HS-27A (cell line): ENCODE data around the gene LCN12.

Experiments
- DNase-seq: peaks from one replicate; pipeline ENCODE4 v3.0.0-alpha.2; 2012; ENCODE audit warnings: low read depth, missing footprints

Gene LCN12

GRCh38 chr9:136951541-136952320 lies at the start of gene LCN12:
LCN12 (plus strand) TSS chr9:136952273; CDS start chr9:136952328, 55 bp downstream.
- DNase-seq: no peak

DNA sequence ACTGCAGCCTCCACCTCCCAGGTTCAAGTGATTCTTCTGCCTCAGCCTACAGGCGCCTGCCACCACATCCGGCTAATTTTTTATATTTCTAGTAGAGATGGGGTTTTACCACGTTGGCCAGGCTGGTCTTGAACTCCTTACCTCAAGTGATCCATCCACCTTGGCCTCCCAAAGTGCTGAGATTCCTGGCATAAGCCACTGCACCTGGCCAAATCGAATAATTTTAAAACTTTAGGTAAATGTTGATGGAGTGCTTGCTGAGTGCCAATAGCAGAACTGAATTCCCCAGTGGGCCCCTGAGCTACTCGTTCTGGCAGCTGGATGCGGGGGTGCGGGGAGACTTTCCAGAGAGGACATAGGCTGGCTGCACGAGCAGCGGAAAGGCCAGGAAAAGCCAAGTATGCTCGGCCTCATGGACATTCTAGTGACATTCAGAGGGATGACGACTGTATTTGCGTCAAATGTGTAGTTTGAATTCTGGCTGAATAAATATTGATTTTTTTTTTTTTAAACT lies 49.0 kb upstream of the LCN12 start:
- DNase-seq: no peak

GRCh38 chr9:136906266-136906665 lies 45.8 kb upstream of the LCN12 start:
- no peak for DNase-seq

DNA sequence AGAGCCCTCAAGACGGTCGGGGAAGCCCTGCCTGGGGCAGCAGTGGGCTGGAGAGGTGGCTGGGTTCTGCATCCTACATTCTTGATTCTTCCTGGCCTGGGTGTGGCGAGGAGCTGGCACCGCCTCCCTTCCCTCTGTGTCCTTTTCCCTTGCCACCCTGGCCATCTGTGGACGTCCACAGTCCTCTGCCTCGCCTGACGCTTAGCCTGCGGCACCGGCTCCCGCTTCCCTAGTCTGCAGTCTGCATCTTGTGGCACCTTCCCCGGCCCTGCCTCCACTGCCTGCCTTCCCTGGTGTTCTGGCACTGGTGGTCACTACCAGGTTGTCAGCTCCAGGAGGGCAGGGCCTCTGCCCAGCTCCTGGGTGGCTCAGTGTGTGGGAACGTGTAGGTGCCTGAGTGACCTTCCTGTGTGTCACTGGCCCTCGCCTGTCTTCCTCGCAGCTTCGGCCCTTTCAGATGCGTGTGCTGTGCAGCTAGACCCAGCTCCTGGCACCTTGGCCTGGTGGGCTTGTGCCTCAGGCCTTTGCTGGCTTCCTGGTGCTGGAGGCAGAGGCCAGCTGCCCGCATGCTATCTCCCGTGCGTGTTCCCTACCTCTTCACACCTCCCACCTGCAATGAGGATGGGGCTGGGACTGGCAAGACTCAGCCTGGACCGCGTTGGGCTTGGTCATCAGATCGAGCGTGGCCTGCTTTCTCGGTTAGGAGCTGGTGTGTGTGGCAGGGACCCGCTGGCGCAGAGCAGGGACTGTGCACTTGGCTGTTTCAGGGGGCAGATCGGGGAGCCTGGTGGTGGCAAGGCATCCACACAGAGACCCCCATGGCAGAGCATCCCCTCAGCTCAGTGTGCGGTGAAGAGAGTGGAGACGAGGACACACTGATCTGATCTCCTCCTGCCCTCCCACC lies 44.8 kb upstream of the LCN12 start:
- DNase-seq: no peak

DNA sequence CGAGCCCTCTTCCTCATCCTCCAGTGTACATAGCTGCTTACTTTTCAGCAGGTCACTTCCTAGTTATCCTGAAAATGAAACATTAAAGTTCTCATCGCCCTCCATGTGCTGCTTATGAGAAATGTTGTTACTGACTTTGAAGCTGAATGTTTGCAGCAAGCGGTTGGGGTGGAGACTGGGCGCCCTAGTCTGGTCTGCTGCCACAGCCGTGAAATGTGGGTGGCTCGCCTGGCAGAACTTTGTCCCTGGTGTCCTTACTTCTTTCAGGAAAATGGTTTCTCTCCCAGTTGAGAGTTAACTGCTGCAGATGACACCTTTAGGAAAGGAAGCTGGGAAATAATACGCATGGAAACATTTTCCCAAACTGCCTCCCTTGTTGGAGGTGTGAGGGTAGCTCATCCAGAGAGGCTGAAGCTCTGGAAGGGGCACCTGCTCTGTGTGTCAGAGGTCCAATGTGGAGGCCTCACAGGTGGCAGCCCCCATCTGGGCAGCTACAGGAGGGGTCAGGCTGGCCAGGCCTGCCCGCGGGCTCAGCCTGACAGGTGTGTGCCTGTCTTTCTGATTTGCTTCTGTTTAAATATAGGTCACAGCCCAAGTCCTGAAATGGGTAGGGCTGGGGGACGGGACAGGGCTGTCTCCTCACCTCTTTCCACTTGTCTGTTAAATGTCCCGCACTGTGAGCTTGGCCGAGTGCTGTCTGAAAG lies 41.7 kb upstream of the LCN12 start:
- DNase-seq: no peak

GRCh38 chr9:136910901-136911245 lies 41.2 kb upstream of the LCN12 start:
- DNase-seq: no peak

DNA sequence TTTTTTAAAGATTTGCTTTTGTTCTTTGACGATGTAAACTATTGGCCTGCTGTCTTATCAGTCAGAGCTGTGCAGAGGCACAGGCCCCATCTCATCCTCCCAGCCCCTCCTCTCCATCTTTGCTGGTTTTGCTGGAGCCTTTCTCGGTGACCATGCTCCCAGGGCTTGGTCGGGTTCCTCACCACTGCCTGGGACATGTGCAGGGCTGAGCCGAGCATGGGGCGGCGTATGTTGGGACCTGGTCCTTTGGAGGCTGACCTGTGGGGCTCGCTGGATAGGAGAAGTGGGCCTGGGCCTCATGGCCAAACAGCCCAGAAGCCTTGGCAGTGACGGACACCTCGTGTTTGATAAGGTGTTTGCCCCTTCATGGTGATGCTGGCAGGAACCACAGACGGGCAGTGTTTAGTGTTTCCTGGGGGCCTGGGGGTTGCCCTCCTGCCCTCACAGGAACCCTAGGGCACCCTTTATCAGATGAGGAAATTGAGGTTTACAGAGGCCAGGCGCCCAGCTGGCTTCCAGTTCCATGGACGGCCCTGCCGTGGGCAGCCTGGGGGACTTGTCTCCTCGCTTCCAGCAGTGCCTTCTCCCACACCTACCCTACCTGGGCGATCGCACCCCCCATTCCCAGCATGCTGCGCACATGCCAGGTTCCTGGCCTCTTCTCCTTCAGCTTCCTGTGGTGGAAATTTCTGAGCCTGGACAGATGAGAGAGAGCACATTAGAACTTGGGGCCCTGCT lies 38.2 kb upstream of the LCN12 start:
- no peak for DNase-seq

DNA sequence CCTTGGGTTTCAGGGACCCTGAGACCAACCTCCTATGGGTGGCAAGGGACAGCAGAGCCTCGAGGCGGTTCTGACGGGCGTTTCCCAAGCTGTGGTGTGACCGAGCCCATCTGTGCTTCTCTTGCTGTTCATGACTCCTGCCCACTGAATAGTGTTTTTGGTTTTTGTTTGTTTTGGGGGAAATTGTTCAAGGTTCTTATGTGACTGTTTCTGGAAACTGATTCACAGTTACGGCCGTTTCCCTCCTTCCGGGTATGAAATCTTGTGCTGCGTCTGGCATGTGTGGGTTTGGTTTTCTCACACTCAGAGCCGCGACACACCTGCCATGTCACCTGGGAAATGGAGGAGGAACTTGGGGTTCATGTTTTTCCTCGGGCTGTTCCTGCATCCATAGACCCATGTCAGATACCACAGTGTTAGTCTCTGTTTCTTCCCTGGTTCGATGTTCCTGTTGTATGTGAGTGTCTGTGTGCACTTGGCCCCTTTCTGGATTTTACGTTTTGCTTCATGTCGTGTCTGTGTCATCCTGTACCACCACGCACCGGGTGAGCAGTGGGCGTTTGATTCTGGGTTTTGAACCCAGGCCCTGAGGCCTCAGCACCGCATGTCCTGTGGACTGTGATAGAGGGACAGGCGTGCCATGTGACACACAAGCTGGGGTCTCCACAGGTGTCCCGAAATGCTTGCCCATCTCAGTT lies 36.3 kb upstream of the LCN12 start:
- DNase-seq: no peak

- DNase-seq: no peak
These were observed 35.5 kb upstream of the LCN12 start for GRCh38 chr9:136916330-136917184.

- no peak for DNase-seq
These were observed 34.2 kb upstream of the LCN12 start for GRCh38 chr9:136917902-136918301.

DNA sequence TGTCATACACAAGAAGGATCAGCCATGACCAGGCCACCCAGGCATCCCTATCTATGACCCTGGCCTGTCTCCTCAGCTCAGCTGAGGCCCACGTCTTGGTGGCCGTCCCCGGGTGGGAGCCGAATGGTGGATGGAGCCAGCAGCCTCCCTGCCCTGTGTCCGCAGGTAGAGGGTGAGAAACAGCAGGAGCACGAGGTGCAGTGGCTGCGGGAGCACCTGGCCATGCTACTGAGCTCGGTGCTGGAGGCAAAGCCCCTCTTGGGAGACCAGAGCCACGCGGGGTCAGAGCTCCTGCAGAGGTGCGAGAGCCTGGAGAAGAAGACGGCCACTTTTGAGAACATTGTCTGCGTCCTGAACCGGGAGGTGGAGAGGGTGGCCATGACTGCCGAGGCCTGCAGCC lies 32.0 kb upstream of the LCN12 start:
- no peak for DNase-seq

DNA sequence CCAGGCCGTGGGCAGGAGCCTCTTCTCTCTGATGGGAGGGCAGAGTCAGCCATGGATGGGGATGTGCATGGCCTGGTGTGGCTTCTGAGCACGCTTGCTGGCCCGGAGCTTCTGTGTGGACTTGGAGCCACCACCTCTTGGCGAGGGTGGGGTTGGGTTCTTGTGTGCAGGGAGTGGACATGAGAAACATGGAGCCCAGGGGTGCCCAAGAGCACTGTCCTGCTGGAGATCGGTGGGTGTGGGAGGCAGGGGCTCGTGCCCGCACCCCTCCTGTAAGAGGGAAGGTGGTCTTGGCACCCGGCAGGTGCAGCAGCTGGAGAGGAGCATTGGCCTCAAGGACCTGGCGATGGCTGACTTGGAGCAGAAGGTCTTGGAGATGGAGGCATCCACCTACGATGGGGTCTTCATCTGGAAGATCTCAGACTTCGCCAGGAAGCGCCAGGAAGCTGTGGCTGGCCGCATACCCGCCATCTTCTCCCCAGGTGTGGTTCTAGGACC lies 31.3 kb upstream of the LCN12 start:
- no peak for DNase-seq

- DNase-seq: no peak
These were observed 30.8 kb upstream of the LCN12 start for GRCh38 chr9:136921307-136921706.

GRCh38 chr9:136921718-136922117 lies 30.4 kb upstream of the LCN12 start:
- DNase-seq: no peak

DNA sequence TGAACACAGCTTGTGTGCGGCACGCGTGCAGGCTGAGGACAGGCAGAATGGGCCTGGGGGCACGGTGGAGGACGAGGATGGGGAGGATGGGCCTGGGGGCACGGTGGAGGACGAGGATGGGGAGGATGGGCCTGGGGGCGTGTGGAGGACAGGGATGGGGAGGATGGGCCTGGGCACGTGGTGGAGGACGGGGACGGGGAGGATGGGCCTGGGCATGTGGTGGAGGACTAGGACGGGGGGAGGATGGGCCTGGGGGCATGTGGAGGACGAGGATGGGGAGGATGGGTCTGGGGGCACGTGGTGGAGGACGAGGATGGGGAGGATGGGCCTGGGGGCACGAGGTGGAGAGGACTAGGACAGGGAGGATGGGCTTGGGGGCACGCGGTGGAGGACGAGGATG lies 29.5 kb upstream of the LCN12 start:
- DNase-seq: no peak

GRCh38 chr9:136923881-136924280 lies 28.2 kb upstream of the LCN12 start:
- DNase-seq: no peak

DNA sequence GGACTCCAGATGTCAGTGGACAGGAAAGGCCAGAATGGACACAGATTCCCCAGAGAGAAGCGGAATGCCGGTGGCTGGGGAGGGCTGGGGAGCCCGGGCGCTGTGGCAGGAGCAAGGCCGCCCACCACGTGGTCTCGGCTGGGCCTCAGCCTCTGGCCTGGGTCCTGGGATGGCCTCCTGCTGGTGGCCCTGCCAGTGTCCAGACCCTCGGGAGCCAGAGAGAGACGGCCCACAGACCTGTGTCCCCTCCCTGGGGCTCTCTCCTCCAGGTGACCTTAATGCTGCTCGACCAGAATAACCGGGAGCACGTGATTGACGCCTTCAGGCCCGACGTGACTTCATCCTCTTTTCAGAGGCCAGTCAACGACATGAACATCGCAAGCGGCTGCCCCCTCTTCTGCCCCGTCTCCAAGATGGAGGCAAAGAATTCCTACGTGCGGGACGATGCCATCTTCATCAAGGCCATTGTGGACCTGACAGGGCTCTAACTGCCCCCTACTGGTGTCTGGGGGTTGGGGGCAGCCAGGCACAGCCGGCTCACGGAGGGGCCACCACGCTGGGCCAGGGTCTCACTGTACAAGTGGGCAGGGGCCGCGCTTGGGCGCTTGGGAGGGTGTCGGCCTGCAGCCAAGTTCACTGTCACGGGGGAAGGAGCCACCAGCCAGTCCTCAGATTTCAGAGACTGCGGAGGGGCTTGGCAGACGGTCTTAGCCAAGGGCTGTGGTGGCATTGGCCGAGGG lies 26.5 kb upstream of the LCN12 start:
- DNase-seq: no peak

DNA sequence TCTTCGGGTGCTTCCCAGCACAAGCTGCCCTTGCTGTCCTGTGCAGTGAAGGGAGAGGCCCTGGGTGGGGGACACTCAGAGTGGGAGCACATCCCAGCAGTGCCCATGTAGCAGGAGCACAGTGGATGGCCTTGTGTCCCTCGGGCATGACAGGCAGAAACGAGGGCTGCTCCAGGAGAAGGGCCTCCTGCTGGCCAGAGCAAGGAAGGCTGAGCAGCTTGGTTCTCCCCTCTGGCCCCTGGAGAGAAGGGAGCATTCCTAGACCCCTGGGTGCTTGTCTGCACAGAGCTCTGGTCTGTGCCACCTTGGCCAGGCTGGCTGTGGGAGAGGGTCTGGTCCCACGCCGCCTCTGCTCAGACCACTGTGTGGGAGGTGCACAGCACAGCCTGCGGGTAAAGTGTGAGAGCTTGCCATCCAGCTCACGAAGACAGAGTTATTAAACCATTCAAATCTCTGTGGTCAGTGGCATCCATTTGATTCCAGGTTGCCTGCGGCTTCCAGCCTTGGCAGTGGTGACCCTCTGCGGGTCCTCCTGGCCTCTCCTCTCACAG lies 25.8 kb upstream of the LCN12 start:
- DNase-seq: no peak

- no peak for DNase-seq
These were observed 25.3 kb upstream of the LCN12 start for GRCh38 chr9:136926749-136927148.
